H1 (cell line): Measurements from ENCODE around the gene UIMC1. TPM values are rescaled to one million over a fixed set of nuclear protein-coding genes. Genes with fewer than 3 reads are reported as not detected.

Source experiments
- CTCF ChIA-PET: fragments of 300-600 bp; sonication (Branson Sonifier 250); formaldehyde crosslinking; loops from one replicate; lab custom pipeline; 2021; ENCODE audit not compliant: partially characterized antibody; lab: Charles Lee
- POLR2A ChIA-PET: fragments of 300-600 bp; sonication (Branson Sonifier 250); formaldehyde crosslinking; loops from one replicate; lab custom pipeline; 2021; ENCODE audit warnings: inconsistent platforms; ENCODE audit not compliant: partially characterized antibody; lab: Charles Lee
- DNase-seq, 2 experiments: peaks; one replicate each; pipeline versions ENCODE4 v3.0.0 to v3.0.0-alpha.2; 2010 to 2022; ENCODE audit warnings: low spot score in 2 of 2, low read depth in 1 of 2, mixed read lengths in 1 of 2
- FAIRE-seq: peaks from 2 replicates; lab custom pipeline; 2011; peaks lifted over from hg19 to GRCh38; lab: Jason Lieb, UNC
- H2AFZ ChIP-seq: 2 replicates; pipeline ENCODE4 v1.8.1; 2012; ENCODE audit warnings: low read length, inconsistent platforms
- H2AK5ac ChIP-seq: 2 replicates; pipeline ENCODE4 v1.6.1; 2013; ENCODE audit warnings: low read depth, low read length
- H2BK120ac ChIP-seq: replicated peaks from 2 replicates; pipeline ENCODE3; 2013; ENCODE audit warnings: low read depth, low read length, inconsistent platforms
- H2BK12ac ChIP-seq: 2 replicates; pipeline ENCODE4 v1.6.1; 2013; ENCODE audit warnings: low read depth, low read length
- H2BK15ac ChIP-seq: 2 replicates; pipeline ENCODE4 v1.6.1; 2013; ENCODE audit warnings: low read length
- H2BK20ac ChIP-seq: 2 replicates; pipeline ENCODE4 v1.6.1; 2013; ENCODE audit warnings: low read length
- H2BK5ac ChIP-seq: 2 replicates; pipeline ENCODE4 v1.6.1; 2013; ENCODE audit warnings: low read depth, low read length
- H3K14ac ChIP-seq: 2 replicates; pipeline ENCODE4 v1.6.1; 2013; ENCODE audit warnings: inconsistent platforms; ENCODE audit not compliant: insufficient read length
- H3K18ac ChIP-seq: 2 replicates; pipeline ENCODE4 v1.6.1; 2013; ENCODE audit warnings: low read length; ENCODE audit errors: extremely low read depth
- H3K23ac ChIP-seq: 2 replicates; pipeline ENCODE4 v1.6.1; 2013; ENCODE audit warnings: inconsistent platforms; ENCODE audit not compliant: insufficient read length
- H3K23me2 ChIP-seq: 2 replicates; pipeline ENCODE4 v1.6.1; 2013; ENCODE audit warnings: low read depth, low read length
- H3K27ac ChIP-seq: 2 replicates; pipeline ENCODE4 v1.6.1; 2011; ENCODE audit warnings: low read depth, low read length, inconsistent platforms
- H3K27me3 ChIP-seq, 4 experiments: replicated peaks in 1 of 4; 1 replicate in 1 of 4; 2 replicates in 3 of 4; pipeline versions ENCODE4 v1.6.1 to v1.8.1; 2011 to 2013; ENCODE audit warnings: low read length in 3 of 4, mild to moderate bottlenecking in 3 of 4, inconsistent platforms in 2 of 4, mixed read lengths in 2 of 4, moderate library complexity in 1 of 4; ENCODE audit not compliant: control insufficient read depth in 3 of 4, insufficient read depth in 3 of 4; ENCODE audit errors: extremely low read depth in 1 of 4
- H3K36me3 ChIP-seq, 4 experiments: 2 replicates each; pipeline versions ENCODE4 v1.6.1 to v1.8.1; 2011 to 2013; ENCODE audit warnings: mild to moderate bottlenecking in 4 of 4, low read length in 3 of 4, moderate library complexity in 2 of 4, control low read depth in 1 of 4, inconsistent platforms in 1 of 4; ENCODE audit not compliant: insufficient read depth in 4 of 4, control insufficient read depth in 2 of 4
- H3K4ac ChIP-seq: replicated peaks from 2 replicates; pipeline ENCODE3; 2013; ENCODE audit warnings: low read length, low read depth, mixed read lengths, inconsistent platforms; ENCODE audit not compliant: insufficient read length
- H3K4me1 ChIP-seq, 4 experiments: replicated peaks in 1 of 4; 1 replicate in 1 of 4; 2 replicates in 3 of 4; pipeline versions ENCODE4 v1.6.1 to v1.8.1; 2011 to 2013; ENCODE audit warnings: low read length in 3 of 4, inconsistent platforms in 2 of 4, mixed read lengths in 1 of 4; ENCODE audit not compliant: insufficient read depth in 4 of 4, control insufficient read depth in 3 of 4
- H3K4me2 ChIP-seq, 2 experiments: 2 replicates each; pipeline versions ENCODE4 v1.6.1 to v1.8.1; 2011 to 2013; ENCODE audit warnings: low read depth in 2 of 2, low read length in 2 of 2, control low read depth in 1 of 2, inconsistent platforms in 1 of 2, mild to moderate bottlenecking in 1 of 2; ENCODE audit not compliant: insufficient read depth in 1 of 2
- H3K4me3 ChIP-seq, 4 experiments: fragments of 200-600, 300-600 bp in 1 of 4; sonication (generic), shearing (Covaris generic), sonication (Bioruptor Twin) in 1 of 4; 2 replicates each; pipeline versions ENCODE4 v1.5.1 to v1.8.1; 2011 to 2016; ENCODE audit warnings: low read length in 4 of 4, low read depth in 3 of 4, control low read depth in 2 of 4, inconsistent platforms in 2 of 4, mild to moderate bottlenecking in 2 of 4, mixed read lengths in 1 of 4, moderate library complexity in 1 of 4; ENCODE audit not compliant: insufficient read depth in 2 of 4; ENCODE audit errors: extremely low read depth in 1 of 4
- H3K56ac ChIP-seq: replicated peaks from 2 replicates; pipeline ENCODE3; 2013; ENCODE audit warnings: low read depth, mild to moderate bottlenecking, mixed read lengths, low read length, inconsistent platforms; ENCODE audit not compliant: insufficient read length
- H3K79me1 ChIP-seq: 2 replicates; pipeline ENCODE4 v1.6.1; 2013; ENCODE audit warnings: low read depth, low read length, control low read depth
- H3K79me2 ChIP-seq, 2 experiments: 2 replicates each; pipeline versions ENCODE4 v1.6.1 to v1.8.1; 2012 to 2013; ENCODE audit warnings: low read length in 2 of 2, mild to moderate bottlenecking in 2 of 2, inconsistent platforms in 1 of 2; ENCODE audit not compliant: insufficient read depth in 2 of 2, control insufficient read depth in 1 of 2
- H3K9ac ChIP-seq, 4 experiments: replicated peaks in 1 of 4; 1 replicate in 1 of 4; 2 replicates in 3 of 4; pipeline versions ENCODE4 v1.6.1 to v1.8.1; 2011 to 2013; ENCODE audit warnings: low read depth in 3 of 4, low read length in 3 of 4, control low read depth in 2 of 4, mild to moderate bottlenecking in 2 of 4, moderate library complexity in 2 of 4, inconsistent platforms in 1 of 4; ENCODE audit errors: extremely low read depth in 1 of 4
- H3K9me3 ChIP-seq, 2 experiments: 2 replicates each; pipeline versions ENCODE4 v1.6.1 to v1.8.1; 2012 to 2013; ENCODE audit warnings: mild to moderate bottlenecking in 2 of 2, moderate library complexity in 2 of 2, control low read depth in 1 of 2, inconsistent platforms in 1 of 2, low read depth in 1 of 2, low read length in 1 of 2, mixed read lengths in 1 of 2; ENCODE audit not compliant: insufficient read depth in 2 of 2
- H4K20me1 ChIP-seq, 2 experiments: replicated peaks in 1 of 2; 2 replicates each; pipeline versions ENCODE3 to v1.8.1; 2011 to 2013; ENCODE audit warnings: inconsistent platforms in 2 of 2, low read length in 2 of 2, mild to moderate bottlenecking in 1 of 2; ENCODE audit not compliant: insufficient read depth in 2 of 2, control insufficient read depth in 1 of 2
- H4K5ac ChIP-seq: 2 replicates; pipeline ENCODE4 v1.6.1; 2013; ENCODE audit warnings: low read length, low read depth, mixed read lengths, inconsistent platforms; ENCODE audit not compliant: insufficient read length
- H4K8ac ChIP-seq: 2 replicates; pipeline ENCODE4 v1.8.0; 2013; ENCODE audit warnings: mild to moderate bottlenecking, moderate library complexity, low read length, inconsistent platforms; ENCODE audit not compliant: insufficient read depth; ENCODE audit errors: extremely low read depth
- H4K91ac ChIP-seq: replicated peaks from 2 replicates; pipeline ENCODE3; 2013; ENCODE audit warnings: low read length, mixed read lengths, inconsistent platforms; ENCODE audit not compliant: insufficient read length
- EZH2 ChIP-seq: fragments of 200-600 bp; sonication (generic); IDR thresholded peaks from 2 replicates; pipeline ENCODE4 v1.7.1; 2012; ENCODE audit warnings: low read depth, mild to moderate bottlenecking, moderate library complexity, low read length, inconsistent platforms; ENCODE audit not compliant: severe bottlenecking
- FOSL1 ChIP-seq: IDR thresholded peaks from 2 replicates; pipeline ENCODE4 v1.6.1; 2011; ENCODE audit warnings: mild to moderate bottlenecking, low read depth, low read length, moderate library complexity; ENCODE audit not compliant: insufficient read depth
- GTF2F1 ChIP-seq: IDR thresholded peaks from 2 replicates; pipeline ENCODE4 v1.6.1; 2012; ENCODE audit warnings: low read depth, low read length, improper control_type of control experiment, borderline replicate concordance
- JUND ChIP-seq: IDR thresholded peaks from 2 replicates; pipeline ENCODE4 v1.6.1; 2011; ENCODE audit warnings: mild to moderate bottlenecking, improper control_type of control experiment, low read length
- KDM5A ChIP-seq: fragments of 200-600 bp; IDR thresholded peaks from 2 replicates; pipeline ENCODE4 v1.7.1; 2012; ENCODE audit warnings: mild to moderate bottlenecking, low read length, inconsistent platforms, mixed read lengths
- RAD21 ChIP-seq, 2 experiments: IDR thresholded peaks in 1 of 2; conservative IDR thresholded peaks in 1 of 2; 2 replicates each; pipeline ENCODE4 v1.6.1; 2011; ENCODE audit warnings: low read depth in 2 of 2, low read length in 2 of 2, improper control_type of control experiment in 1 of 2, inconsistent platforms in 1 of 2, mild to moderate bottlenecking in 1 of 2, moderate library complexity in 1 of 2
- WGBS, 2 experiments: shearing (Covaris generic) in 1 of 2; methylation state at CpG; one replicate each; pipeline versions ENCODE4 v1.1.6 to v1.1.7; 2013 to 2015; ENCODE audit warnings: low lambda C conversion rate in 2 of 2, mixed read lengths in 2 of 2, inconsistent platforms in 1 of 2, low coverage in 1 of 2, missing lambda C conversion rate in 1 of 2; ENCODE audit not compliant: insufficient replicate concordance in 2 of 2, insufficient coverage in 1 of 2, insufficient read length in 1 of 2; ENCODE audit errors: extremely low coverage in 1 of 2, missing lambda C conversion rate in 1 of 2; 5-methylcytosine and 5-hydroxymethylcytosine counted together
- polyA plus RNA-seq, 7 experiments: library from polyadenylated mRNA; depleted of rRNA in 3 of 7; stranded (reverse) in 5 of 7; unstranded in 2 of 7; fragments of >200 nt in 5 of 7; fragments of 200-250 nt in 2 of 7; gene quantifications; 1 replicate in 5 of 7; 2 replicates in 1 of 7; 4 replicates in 1 of 7; pipeline versions ENCODE4 v1.2.1 to v1.2.3, GENCODE V29; 2011 to 2013; ENCODE audit warnings: missing spikeins in 2 of 7, mixed read lengths in 2 of 7
- total RNA-seq: library from RNA; stranded (reverse); fragmentation: NEBNext Ultra II Directional; extraction: Animal tissue kit (Norgen Biotek cat#: 25700); gene quantifications from 2 replicates; pipeline ENCODE4 v1.2.1, GENCODE V29; 2021
- TF ChIP-seq, protein P1 (sequence below): IDR thresholded peaks from 2 replicates; pipeline ENCODE4 v1.6.1; 2012; ENCODE audit warnings: inconsistent platforms

Gene UIMC1
- total and polyA plus RNA-seq, 2 of the 8 experiments (the other 6 are each of a cell fraction or from before 2014, with no cell fraction given) = 12.8 to 43.7 TPM

- H3K14ac ChIP-seq = no peak overlapping the region
- DNase-seq = no peak
- H2AK5ac ChIP-seq = no peak overlapping the region
- ChIA-PET POLR2A (no interaction called here), CTCF (interaction anchor here (0.6 to 1.1 kb wide), 2 partner anchors 27 to 65 kb away, joined by 3 to 5 read pairs; partner anchors contain the start of gene UIMC1)
- H3K27ac ChIP-seq = no peak overlapping the region
- H3K9ac ChIP-seq = no peak overlapping the region
- peaks cover 0 to 15% of the 10 kb centered on the region in 2 experiments; a peak in 2 of 4 replicates for H3K9me3 ChIP-seq
- no peaks in the 10 kb centered on the region for H3K4me1 ChIP-seq
- TF ChIP-seq EZH2 (no peak), KDM5A (no peak), JUND (no peak), FOSL1 (no peak), GTF2F1 (no peak), RAD21 (IDR thresholded peaks at IDR 0.05 in 1 of 2, conservative IDR thresholded peaks at IDR 0.05 in 1 of 2; ENCODE audit: low read depth in 2 of 2, low read length in 2 of 2) (no peak)
- TF ChIP-seq, protein P1, sequence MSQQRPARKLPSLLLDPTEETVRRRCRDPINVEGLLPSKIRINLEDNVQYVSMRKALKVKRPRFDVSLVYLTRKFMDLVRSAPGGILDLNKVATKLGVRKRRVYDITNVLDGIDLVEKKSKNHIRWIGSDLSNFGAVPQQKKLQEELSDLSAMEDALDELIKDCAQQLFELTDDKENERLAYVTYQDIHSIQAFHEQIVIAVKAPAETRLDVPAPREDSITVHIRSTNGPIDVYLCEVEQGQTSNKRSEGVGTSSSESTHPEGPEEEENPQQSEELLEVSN = no peak
- H3K23me2 ChIP-seq = no peaks in the 10 kb centered on the region
- H3K4me3 ChIP-seq = no peak overlapping the region
- H4K5ac ChIP-seq = no peak overlapping the region
- H3K18ac ChIP-seq = no peak overlapping the region
- H2BK5ac ChIP-seq = no peak overlapping the region
- 92% methylated on average over 3 of the region's 3 CpGs; no CpG with 5 or more reads in 1 of the 2 experiments for WGBS, 2 experiments
- H3K4ac ChIP-seq = no peak overlapping the region
- H2AFZ ChIP-seq = no peak overlapping the region
- no peak overlapping the region for H4K8ac ChIP-seq
- H3K79me1 ChIP-seq = peaks cover 3% of the 10 kb centered on the region; the same call in 1 of the 2 replicates
- no peak overlapping the region for H2BK12ac ChIP-seq
- no peak overlapping the region for H3K56ac ChIP-seq
- H2BK15ac ChIP-seq = no peak overlapping the region
- peaks cover 7 to 41% (median 25%) of the 10 kb centered on the region in 4 experiments for H3K36me3 ChIP-seq
- FAIRE-seq = no peak
- no peaks in the 10 kb centered on the region; a peak in 1 of 4 replicates for H3K79me2 ChIP-seq
- H4K20me1 ChIP-seq = peaks cover 0 to 7% of the 10 kb centered on the region in 2 experiments
- H2BK20ac ChIP-seq = no peak overlapping the region
- no peaks in the 10 kb centered on the region for H3K27me3 ChIP-seq
- no peak overlapping the region for H3K23ac ChIP-seq
- no peak overlapping the region for H2BK120ac ChIP-seq
- H4K91ac ChIP-seq = no peak overlapping the region
- no peak overlapping the region for H3K4me2 ChIP-seq
Observed at GRCh38 chr5:176979669-176980068, 26.9 kb downstream of the UIMC1 start.
